Measurements from ENCODE around the gene NASP.

NASP gene

GRCh38 chr1:45654540-45655280 is 70.9 kb downstream of the NASP start:
- no peaks in the 10 kb centered on the region for H3K9me3 ChIP-seq (ENCODE audit: control insufficient read depth, insufficient read depth, low read length)
- no peak overlapping the region for H3K9ac ChIP-seq (ENCODE audit: low read depth, low read length)
- H3K4me1 ChIP-seq (ENCODE audit: insufficient read depth, low read length), result no peaks in the 10 kb centered on the region
- peaks cover 38% of the 10 kb centered on the region for H3K36me3 ChIP-seq (ENCODE audit: insufficient read depth, low read length)

- H3K9me3 ChIP-seq (ENCODE audit: control insufficient read depth, insufficient read depth, low read length), result no peaks in the 10 kb centered on the region
- peaks cover 33% of the 10 kb centered on the region for H3K36me3 ChIP-seq (ENCODE audit: insufficient read depth, low read length)
- no peak overlapping the region for H3K9ac ChIP-seq (ENCODE audit: low read depth, low read length)
- no peaks in the 10 kb centered on the region for H3K4me1 ChIP-seq (ENCODE audit: insufficient read depth, low read length)
Observed at GRCh38 chr1:45656573-45657226, 72.9 kb downstream of the NASP start.

- Histone ChIP-seq H3K9ac (ENCODE audit: low read depth, low read length) (no peak overlapping the region), H3K9me3 (ENCODE audit: control insufficient read depth, insufficient read depth, low read length) (no peaks in the 10 kb centered on the region), H3K36me3 (ENCODE audit: insufficient read depth, low read length) (peaks cover 33% of the 10 kb centered on the region), H3K4me1 (ENCODE audit: insufficient read depth, low read length) (no peaks in the 10 kb centered on the region)
Observed at GRCh38 chr1:45658171-45658570, 74.3 kb downstream of the NASP start.

GRCh38 chr1:45659222-45659621 is 75.4 kb downstream of the NASP start:
- Histone ChIP-seq H3K9ac (ENCODE audit: low read depth, low read length) (no peak overlapping the region), H3K36me3 (ENCODE audit: insufficient read depth, low read length) (peaks cover 33% of the 10 kb centered on the region), H3K9me3 (ENCODE audit: control insufficient read depth, insufficient read depth, low read length) (no peaks in the 10 kb centered on the region), H3K4me1 (ENCODE audit: insufficient read depth, low read length) (no peaks in the 10 kb centered on the region)

DNA sequence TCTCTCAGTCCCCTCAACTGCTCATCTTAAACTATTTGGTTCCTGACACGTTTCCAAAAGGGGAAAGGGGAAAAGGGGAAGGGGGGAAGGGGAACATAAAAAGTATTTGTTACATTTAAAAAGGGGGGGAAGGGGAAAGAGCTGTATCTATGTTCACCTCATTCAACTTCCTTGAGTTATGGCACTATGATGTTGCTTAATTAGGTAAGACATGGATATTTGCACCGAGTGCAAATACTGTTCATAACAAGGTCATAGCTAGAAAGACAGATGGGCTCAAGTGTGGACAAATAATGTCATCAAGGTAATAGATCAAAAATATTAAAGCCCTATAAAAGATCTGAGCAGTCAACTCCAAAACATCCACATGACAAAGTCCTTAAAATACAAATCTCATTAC is 76.5 kb downstream of the NASP start:
- Histone ChIP-seq H3K9me3 (ENCODE audit: control insufficient read depth, insufficient read depth, low read length) (no peaks in the 10 kb centered on the region), H3K4me1 (ENCODE audit: insufficient read depth, low read length) (no peaks in the 10 kb centered on the region), H3K9ac (ENCODE audit: low read depth, low read length) (no peak overlapping the region), H3K36me3 (ENCODE audit: insufficient read depth, low read length) (peaks cover 27% of the 10 kb centered on the region)

- H3K9ac ChIP-seq (ENCODE audit: low read depth, low read length), result no peak overlapping the region
- no peaks in the 10 kb centered on the region for H3K9me3 ChIP-seq (ENCODE audit: control insufficient read depth, insufficient read depth, low read length)
- no peaks in the 10 kb centered on the region for H3K36me3 ChIP-seq (ENCODE audit: insufficient read depth, low read length)
- no peaks in the 10 kb centered on the region for H3K4me1 ChIP-seq (ENCODE audit: insufficient read depth, low read length)
Observed at GRCh38 chr1:45666836-45667235, 83.0 kb downstream of the NASP start.

- H3K9me3 ChIP-seq (ENCODE audit: control insufficient read depth, insufficient read depth, low read length), result no peaks in the 10 kb centered on the region
- no peak overlapping the region for H3K9ac ChIP-seq (ENCODE audit: low read depth, low read length)
- no peaks in the 10 kb centered on the region for H3K36me3 ChIP-seq (ENCODE audit: insufficient read depth, low read length)
- no peaks in the 10 kb centered on the region for H3K4me1 ChIP-seq (ENCODE audit: insufficient read depth, low read length)
Observed at GRCh38 chr1:45667321-45668111, 83.7 kb downstream of the NASP start.
